ENCODE results near the gene BGN. TPM values are rescaled to one million over a fixed set of nuclear protein-coding genes. Genes with fewer than 3 reads are reported as not detected.

BGN gene
- polyA plus RNA-seq, 3 donors: not detected

DNA sequence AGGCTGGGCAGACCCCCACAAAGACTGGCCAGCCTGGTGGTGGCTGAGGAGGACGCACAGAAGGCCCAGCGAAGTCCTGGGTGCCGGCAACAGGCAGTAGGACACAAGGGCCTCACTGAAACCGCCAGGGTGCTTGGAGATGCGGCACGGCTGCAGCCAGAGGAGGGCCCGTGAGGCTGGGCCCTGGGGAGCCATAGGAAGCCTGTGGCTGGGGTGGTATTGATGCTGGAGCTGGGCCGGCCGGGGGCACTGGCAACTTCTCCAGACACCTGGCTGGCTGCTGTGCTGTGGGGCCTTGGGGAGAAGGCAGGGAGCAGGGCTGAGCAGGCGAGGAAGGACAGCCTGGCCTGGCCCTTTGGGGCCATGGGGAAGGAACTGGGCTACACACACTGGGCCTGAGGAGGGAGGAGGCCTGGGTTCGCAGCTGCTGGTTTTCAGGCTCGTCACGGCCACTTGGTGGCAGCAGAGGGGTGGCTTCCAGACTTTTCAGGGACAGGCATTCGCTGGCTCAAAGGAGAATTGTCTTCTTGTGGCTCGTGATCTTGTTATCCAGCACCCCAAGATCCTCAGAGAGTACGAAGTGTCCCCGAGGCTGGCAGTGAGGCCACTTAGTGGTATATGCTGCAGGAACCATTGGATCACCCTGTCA is 59.9 kb downstream of the BGN start:
- Histone ChIP-seq H3K4me3 (replicated peaks in 1 of 3; ENCODE audit: low read depth in 2 of 3, low read length in 3 of 3) (no peak overlapping the region), H4K20me1 (ENCODE audit: insufficient read depth, low read length) (no peaks in the 10 kb centered on the region), H3K27me3 (ENCODE audit: control insufficient read depth in 2 of 2, insufficient read depth in 2 of 2, low read length in 2 of 2) (no peaks in the 10 kb centered on the region), H3K79me2 (ENCODE audit: insufficient read depth, low read length) (no peaks in the 10 kb centered on the region), H3K36me3 (replicated peaks in 1 of 2; ENCODE audit: control insufficient read depth in 1 of 2, insufficient read depth in 2 of 2, low read length in 2 of 2) (no peaks in the 10 kb centered on the region), H2AFZ (ENCODE audit: insufficient read depth, low read depth, low read length, poor library complexity, severe bottlenecking) (no peak overlapping the region), H3K4me2 (replicated peaks; ENCODE audit: extremely low read depth, low read length, poor library complexity, severe bottlenecking) (no peak overlapping the region), H3K27ac (ENCODE audit: low read depth in 1 of 2, low read length in 2 of 2) (no peak overlapping the region), H3K9ac (ENCODE audit: insufficient read depth, low read length, poor library complexity, severe bottlenecking) (no peak overlapping the region), H3K4me1 (ENCODE audit: control insufficient read depth in 1 of 2, insufficient read depth in 2 of 2, low read length in 2 of 2) (peaks cover 3 to 4% of the 10 kb centered on the region in 2 donors), H3K9me3 (replicated peaks in 1 of 2; ENCODE audit: control insufficient read depth in 1 of 2, insufficient read depth in 1 of 2, low read length in 2 of 2) (no peaks in the 10 kb centered on the region)
- Mint-ChIP-seq H3K4me3 (no peak overlapping the region), H3K27ac (no peak overlapping the region), H3K36me3 (no peaks in the 10 kb centered on the region), H3K4me1 (peaks cover 14% of the 10 kb centered on the region), H3K27me3 (ENCODE audit: low read depth in 3 of 3) (peaks cover 2 to 21% (median 3%) of the 10 kb centered on the region in 3 donors), H3K9me3 (peaks cover 0 to 2% (median 0%) of the 10 kb centered on the region in 7 donors)
- WGBS (ENCODE audit: insufficient coverage): 36% methylated on average over 11 of the region's 17 CpGs
- intact Hi-C loops (cut with micrococcal nuclease): loop anchor here (5.0 kb wide), 1 partner anchor 113 kb away; no protein-coding TSS in a partner anchor
- TF ChIP-seq, protein P1, sequence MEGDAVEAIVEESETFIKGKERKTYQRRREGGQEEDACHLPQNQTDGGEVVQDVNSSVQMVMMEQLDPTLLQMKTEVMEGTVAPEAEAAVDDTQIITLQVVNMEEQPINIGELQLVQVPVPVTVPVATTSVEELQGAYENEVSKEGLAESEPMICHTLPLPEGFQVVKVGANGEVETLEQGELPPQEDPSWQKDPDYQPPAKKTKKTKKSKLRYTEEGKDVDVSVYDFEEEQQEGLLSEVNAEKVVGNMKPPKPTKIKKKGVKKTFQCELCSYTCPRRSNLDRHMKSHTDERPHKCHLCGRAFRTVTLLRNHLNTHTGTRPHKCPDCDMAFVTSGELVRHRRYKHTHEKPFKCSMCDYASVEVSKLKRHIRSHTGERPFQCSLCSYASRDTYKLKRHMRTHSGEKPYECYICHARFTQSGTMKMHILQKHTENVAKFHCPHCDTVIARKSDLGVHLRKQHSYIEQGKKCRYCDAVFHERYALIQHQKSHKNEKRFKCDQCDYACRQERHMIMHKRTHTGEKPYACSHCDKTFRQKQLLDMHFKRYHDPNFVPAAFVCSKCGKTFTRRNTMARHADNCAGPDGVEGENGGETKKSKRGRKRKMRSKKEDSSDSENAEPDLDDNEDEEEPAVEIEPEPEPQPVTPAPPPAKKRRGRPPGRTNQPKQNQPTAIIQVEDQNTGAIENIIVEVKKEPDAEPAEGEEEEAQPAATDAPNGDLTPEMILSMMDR (IDR thresholded peaks at IDR 0.05): peak; percentile 57
- peak; percentile 37 to 57 (median 38) for DNase-seq

DNA sequence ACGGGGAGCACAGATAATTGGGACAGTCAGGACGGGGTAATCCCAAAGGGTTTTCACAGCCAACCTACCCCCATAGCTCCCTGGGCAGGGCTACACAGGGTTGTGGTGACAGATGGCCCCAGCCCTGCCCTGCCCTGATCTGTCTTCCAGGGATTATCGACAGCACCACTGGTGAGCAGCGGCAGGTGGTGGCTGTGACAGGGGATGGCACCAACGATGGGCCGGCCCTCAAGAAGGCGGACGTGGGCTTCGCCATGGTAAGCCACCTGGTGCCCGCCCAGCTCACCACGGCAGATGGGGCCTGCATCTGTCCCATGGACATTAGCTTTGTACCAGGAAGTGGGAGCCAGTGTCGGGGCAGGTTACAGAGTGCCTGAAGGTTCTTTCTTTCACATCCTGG is 62.0 kb downstream of the BGN start:
- Mint-ChIP-seq H3K36me3 (no peaks in the 10 kb centered on the region), H3K4me1 (peaks cover 27% of the 10 kb centered on the region), H3K4me3 (no peak overlapping the region), H3K27me3 (ENCODE audit: low read depth in 3 of 3) (peaks cover 2 to 14% (median 3%) of the 10 kb centered on the region in 3 donors), H3K9me3 (peaks cover 0 to 4% (median 0%) of the 10 kb centered on the region in 7 donors), H3K27ac (no peak overlapping the region)
- H3K79me2 ChIP-seq (ENCODE audit: insufficient read depth, low read length): no peaks in the 10 kb centered on the region
- no peaks in the 10 kb centered on the region for H3K36me3 ChIP-seq (replicated peaks in 1 of 2; ENCODE audit: control insufficient read depth in 1 of 2, insufficient read depth in 2 of 2, low read length in 2 of 2)
- H3K9me3 ChIP-seq (replicated peaks in 1 of 2; ENCODE audit: control insufficient read depth in 1 of 2, insufficient read depth in 1 of 2, low read length in 2 of 2): no peaks in the 10 kb centered on the region
- H3K9ac ChIP-seq (ENCODE audit: insufficient read depth, low read length, poor library complexity, severe bottlenecking): no peak overlapping the region
- H2AFZ ChIP-seq (ENCODE audit: insufficient read depth, low read depth, low read length, poor library complexity, severe bottlenecking): no peak overlapping the region
- H4K20me1 ChIP-seq (ENCODE audit: insufficient read depth, low read length): no peaks in the 10 kb centered on the region
- DNase-seq: no peak
- intact Hi-C loops (cut with micrococcal nuclease): no loop called here
- no peak overlapping the region for H3K27ac ChIP-seq (ENCODE audit: low read depth in 1 of 2, low read length in 2 of 2)
- H3K4me2 ChIP-seq (replicated peaks; ENCODE audit: extremely low read depth, low read length, poor library complexity, severe bottlenecking): no peak overlapping the region
- WGBS (ENCODE audit: insufficient coverage): 95% methylated on average over 7 of the region's 12 CpGs
- H3K27me3 ChIP-seq (ENCODE audit: control insufficient read depth in 2 of 2, insufficient read depth in 2 of 2, low read length in 2 of 2): no peaks in the 10 kb centered on the region
- peaks cover 17 to 19% of the 10 kb centered on the region in 2 donors for H3K4me1 ChIP-seq (ENCODE audit: control insufficient read depth in 1 of 2, insufficient read depth in 2 of 2, low read length in 2 of 2)
- H3K4me3 ChIP-seq (replicated peaks in 1 of 3; ENCODE audit: low read depth in 2 of 3, low read length in 3 of 3): no peak overlapping the region
- TF ChIP-seq, protein P1 (IDR thresholded peaks at IDR 0.05): no peak

Data from CD14-positive monocyte (primary cell).